ENCODE measurements around the gene UBALD2.

UBALD2 gene

DNA sequence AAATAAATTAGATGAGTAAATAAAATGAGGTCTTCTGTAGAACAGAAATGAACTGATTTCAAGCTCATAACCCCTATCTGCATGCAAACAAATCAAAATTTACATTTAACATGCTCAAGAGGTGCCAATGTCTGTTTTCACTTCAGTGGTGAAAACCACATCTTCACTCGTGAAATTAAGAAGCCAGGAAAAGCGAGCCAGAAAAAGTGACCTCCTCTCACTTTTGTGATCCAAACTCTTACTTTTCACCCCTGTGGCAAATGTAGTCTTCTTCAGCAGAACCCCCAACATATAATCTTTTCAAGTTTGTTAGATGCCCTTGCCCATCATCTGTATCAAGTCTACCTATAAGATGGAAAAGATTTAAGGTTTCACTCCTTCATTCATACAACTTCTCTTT, 52.4 kb downstream of the UBALD2 start:
- no peak for DNase-seq (ENCODE audit: low read depth in 1 of 2, low spot score in 1 of 2)

- DNase-seq (ENCODE audit: low read depth in 1 of 2, low spot score in 1 of 2): no peak
Measured at GRCh38 chr17:76318586-76318985, 53.4 kb downstream of the UBALD2 start.

Data from activated CD4-positive, alpha-beta T cell treated with anti-CD3 and anti-CD28 coated beads, Interleukin-2, amount 50 U/mL, for 24 hours (primary cell).